ENCODE results near the gene FAM114A1. TPM values are rescaled to one million over a fixed set of nuclear protein-coding genes. Genes with fewer than 3 reads are reported as not detected.
A peak's percentile ranks its signal among the peaks of the same experiment; 100 is the strongest.
"Not testable (repeated sequence)": the region's sequence is repeated elsewhere in the genome, so short reads cannot be mapped to it uniquely, and the experiment has no call there.

Gene FAM114A1
- total RNA-seq, 2 donors from 2014 or later: 0.48 to 0.83 TPM

DNA sequence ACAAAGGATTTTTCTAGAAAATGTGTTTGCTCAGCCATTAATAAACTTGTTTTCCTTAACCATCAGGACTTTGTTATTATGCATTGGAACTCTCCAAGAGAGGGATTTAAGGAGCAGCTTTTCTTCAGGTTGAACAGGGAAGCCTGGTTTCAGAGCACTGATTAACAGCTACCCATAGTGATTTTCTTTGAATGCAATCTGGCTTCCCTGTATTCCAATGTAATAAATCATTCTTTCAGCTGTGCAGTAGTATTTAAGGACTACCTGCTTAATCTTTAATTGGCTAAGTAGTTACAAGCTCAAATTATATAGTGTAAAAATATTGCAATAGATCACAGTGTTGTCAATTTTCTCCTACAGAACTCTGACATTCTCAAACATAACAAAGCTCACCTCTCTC lies 87.1 kb downstream of the FAM114A1 start:
- Mint-ChIP-seq H3K4me3 (no peak overlapping the region), H3K9me3 (peaks cover 1 to 11% of the 10 kb centered on the region in 2 donors), H3K4me1 (ENCODE audit: low read depth) (peaks cover 67% of the 10 kb centered on the region), H3K27ac (no peak overlapping the region), H3K27me3 (ENCODE audit: low read depth) (no peaks in the 10 kb centered on the region), H3K36me3 (ENCODE audit: insufficient read depth in 2 of 2) (peaks cover 7 to 11% of the 10 kb centered on the region in 2 donors)
- ATAC-seq (replicated peaks in 1 of 2) (no peak), DNase-seq (no peak)

DNA sequence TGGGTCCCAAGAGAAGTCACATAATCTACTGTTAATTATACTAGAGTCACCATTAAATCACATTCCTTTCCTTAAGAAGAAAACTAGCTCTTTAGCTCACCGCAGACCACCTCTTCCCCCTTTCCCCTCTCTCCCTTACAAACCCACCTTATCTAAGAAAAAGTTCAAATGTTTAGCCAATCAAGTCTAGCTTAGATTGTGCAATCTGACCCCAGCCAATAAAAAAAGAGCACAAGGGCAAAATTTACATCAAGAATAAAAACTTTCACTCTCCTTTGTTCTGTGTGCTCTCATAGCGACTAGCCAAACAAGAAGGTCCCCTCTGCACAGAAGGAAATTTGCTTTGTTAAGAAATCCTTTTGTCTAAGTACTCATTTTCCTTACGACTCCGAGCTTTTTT lies 88.4 kb downstream of the FAM114A1 start:
- no peak for ATAC-seq (replicated peaks in 1 of 2)
- H3K9me3 Mint-ChIP-seq: peaks cover 1 to 14% of the 10 kb centered on the region in 2 donors
- peaks cover 57% of the 10 kb centered on the region for H3K4me1 Mint-ChIP-seq (ENCODE audit: low read depth)
- no peaks in the 10 kb centered on the region for H3K27me3 Mint-ChIP-seq (ENCODE audit: low read depth)
- peak overlapping the region in 1 of 2 donors; percentile 51 for H3K4me3 Mint-ChIP-seq
- peak overlapping the region; percentile 98 for H3K27ac Mint-ChIP-seq
- H3K36me3 Mint-ChIP-seq (ENCODE audit: insufficient read depth in 2 of 2): peaks cover 14% of the 10 kb centered on the region in 2 donors
- DNase-seq: no peak

GRCh38 chr4:38957261-38957815 lies 89.7 kb downstream of the FAM114A1 start:
- Mint-ChIP-seq H3K4me3 (peak overlapping the region; percentile 25 to 56), H3K36me3 (ENCODE audit: insufficient read depth in 2 of 2) (peaks cover 22 to 27% of the 10 kb centered on the region in 2 donors), H3K27ac (peak overlapping the region; percentile 98), H3K4me1 (ENCODE audit: low read depth) (peaks cover 47% of the 10 kb centered on the region), H3K27me3 (ENCODE audit: low read depth) (no peaks in the 10 kb centered on the region), H3K9me3 (peaks cover 8 to 23% of the 10 kb centered on the region in 2 donors)
- DNase-seq: no peak
- ATAC-seq (replicated peaks in 1 of 2): peak; percentile 24 to 34

DNA sequence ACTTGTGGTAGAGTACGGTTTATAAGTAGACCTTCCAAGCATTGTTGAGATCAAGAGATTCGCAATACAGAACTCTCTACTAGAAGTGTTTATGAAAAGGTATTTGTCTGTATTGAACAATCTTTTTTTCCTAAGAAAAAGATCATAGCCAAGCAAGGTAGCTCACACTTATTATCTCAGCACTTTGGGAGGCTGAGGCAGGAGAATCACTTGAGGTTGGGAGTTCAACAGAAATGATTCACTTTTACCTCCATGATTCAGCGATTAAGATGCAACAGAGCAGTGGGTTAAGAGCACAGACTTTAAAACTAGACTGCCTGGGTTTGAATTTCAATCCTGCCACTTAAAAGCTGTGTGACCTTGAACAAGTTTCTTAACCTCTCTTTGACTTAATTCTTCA lies 90.3 kb downstream of the FAM114A1 start:
- H3K36me3 Mint-ChIP-seq (ENCODE audit: insufficient read depth in 2 of 2): peaks cover 24 to 31% of the 10 kb centered on the region in 2 donors
- no peaks in the 10 kb centered on the region for H3K27me3 Mint-ChIP-seq (ENCODE audit: low read depth)
- H3K9me3 Mint-ChIP-seq: peaks cover 12 to 25% of the 10 kb centered on the region in 2 donors
- peak overlapping the region; percentile 25 to 56 for H3K4me3 Mint-ChIP-seq
- peak overlapping the region; percentile 98 for H3K27ac Mint-ChIP-seq
- peaks cover 47% of the 10 kb centered on the region for H3K4me1 Mint-ChIP-seq (ENCODE audit: low read depth)
- ATAC-seq (replicated peaks in 1 of 2): peak; percentile 85 to 90
- DNase-seq: peak; percentile 46 to 47

GRCh38 chr4:38958453-38959190 lies 91.0 kb downstream of the FAM114A1 start:
- ATAC-seq (replicated peaks in 1 of 2): peak; percentile 16 to 40
- peaks cover 28 to 31% of the 10 kb centered on the region in 2 donors for H3K36me3 Mint-ChIP-seq (ENCODE audit: insufficient read depth in 2 of 2)
- peaks cover 44% of the 10 kb centered on the region for H3K4me1 Mint-ChIP-seq (ENCODE audit: low read depth)
- peak overlapping the region; percentile 13 to 56 for H3K4me3 Mint-ChIP-seq
- no peaks in the 10 kb centered on the region for H3K27me3 Mint-ChIP-seq (ENCODE audit: low read depth)
- H3K27ac Mint-ChIP-seq: peak overlapping the region; percentile 98
- peaks cover 12 to 29% of the 10 kb centered on the region in 2 donors for H3K9me3 Mint-ChIP-seq
- no peak for DNase-seq

DNA sequence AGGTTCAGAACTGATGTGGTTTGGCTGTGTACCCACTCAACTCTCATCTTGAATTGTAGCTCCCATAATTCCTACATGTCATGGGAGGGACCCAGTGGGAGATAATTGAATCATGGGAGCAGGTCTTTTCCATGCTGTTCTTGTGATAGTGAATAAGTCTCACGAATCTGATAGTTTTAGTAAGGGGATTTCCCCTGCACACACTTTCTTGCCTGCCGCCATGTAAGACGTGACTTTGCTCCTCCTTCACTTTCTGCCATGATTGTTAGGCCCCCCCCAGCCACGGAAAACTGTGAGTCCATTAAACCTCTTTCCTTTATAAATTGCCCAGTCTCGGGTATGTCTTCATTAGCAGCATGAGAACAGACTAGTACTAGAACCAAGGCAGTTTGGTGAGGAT lies 91.6 kb downstream of the FAM114A1 start:
- not testable (repeated sequence) for DNase-seq; H3K4me3 Mint-ChIP-seq; H3K27me3 Mint-ChIP-seq (ENCODE audit: low read depth); ATAC-seq (replicated peaks in 1 of 2)
- Mint-ChIP-seq H3K4me1 (ENCODE audit: low read depth) (peaks cover 39% of the 10 kb centered on the region), H3K36me3 (ENCODE audit: insufficient read depth in 2 of 2) (peaks cover 31% of the 10 kb centered on the region in 2 donors), H3K27ac (peak overlapping the region; percentile 98), H3K9me3 (peaks cover 12 to 32% of the 10 kb centered on the region in 2 donors)

DNA sequence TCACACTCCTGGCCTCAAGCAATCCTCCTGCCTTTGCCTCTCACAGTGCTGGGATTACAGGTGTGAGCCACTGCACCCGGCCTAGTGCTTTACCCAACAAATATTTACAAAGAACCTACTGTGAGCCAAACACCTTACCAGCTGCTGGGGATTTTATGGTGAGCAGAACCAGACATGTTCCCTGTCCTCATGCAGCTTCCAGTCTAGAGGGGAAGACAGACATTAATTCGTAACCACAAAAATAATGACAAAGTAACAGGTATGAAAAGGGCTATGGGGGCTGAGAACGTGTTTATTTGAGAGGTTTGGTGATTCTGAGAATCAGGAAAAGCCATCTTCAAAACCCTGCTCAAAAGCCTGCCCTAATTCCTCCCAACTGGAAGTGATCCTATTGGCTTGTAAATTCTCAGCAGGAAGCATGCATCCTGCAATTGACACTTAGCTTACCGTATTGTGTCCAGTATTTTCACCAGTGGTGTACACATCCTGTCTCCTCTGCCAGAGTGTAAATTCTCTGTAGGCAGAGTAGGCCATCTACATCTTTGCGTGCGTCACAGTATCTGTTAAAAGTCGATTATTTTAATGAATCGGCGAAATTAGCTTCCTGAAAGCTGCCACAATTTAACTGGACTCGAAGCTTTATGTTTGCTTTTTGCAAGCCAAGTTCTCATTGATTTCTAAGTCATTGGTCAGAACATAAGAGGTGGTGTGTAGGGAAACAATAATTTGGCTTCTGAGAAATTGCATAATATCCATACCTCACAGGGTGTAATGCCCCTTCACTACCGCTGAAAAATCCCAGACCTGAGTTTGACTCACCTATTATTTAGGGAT lies 97.6 kb downstream of the FAM114A1 start:
- H3K27ac Mint-ChIP-seq: no peak overlapping the region
- ATAC-seq (replicated peaks in 1 of 2) (no peak), DNase-seq (no peak)
- H3K9me3 Mint-ChIP-seq: peaks cover 12 to 26% of the 10 kb centered on the region in 2 donors
- H3K4me3 Mint-ChIP-seq: no peak overlapping the region
- H3K4me1 Mint-ChIP-seq (ENCODE audit: low read depth): peaks cover 27% of the 10 kb centered on the region
- no peaks in the 10 kb centered on the region for H3K27me3 Mint-ChIP-seq (ENCODE audit: low read depth)
- peaks cover 46 to 58% of the 10 kb centered on the region in 2 donors for H3K36me3 Mint-ChIP-seq (ENCODE audit: insufficient read depth in 2 of 2)

DNA sequence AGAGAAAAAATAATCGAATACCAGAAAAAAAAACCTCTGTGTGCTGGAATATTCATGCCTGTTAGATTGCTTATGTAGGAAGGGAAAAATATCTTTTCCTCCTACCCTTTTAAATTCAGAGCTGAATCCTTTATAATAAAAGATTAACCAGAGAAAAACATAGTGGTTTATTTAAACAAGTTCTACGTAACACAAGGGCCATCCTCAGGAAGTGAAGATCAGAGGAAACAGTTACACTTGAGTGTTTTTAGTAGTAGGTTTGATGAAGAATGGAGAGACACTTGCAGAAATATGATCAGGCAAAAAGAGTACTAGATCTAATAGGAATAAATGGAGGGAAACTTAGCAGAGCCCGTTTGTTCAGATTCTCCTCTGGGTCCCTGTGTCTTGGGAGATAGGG lies 98.3 kb downstream of the FAM114A1 start:
- peak overlapping the region; percentile 66 for H3K27ac Mint-ChIP-seq

DNA sequence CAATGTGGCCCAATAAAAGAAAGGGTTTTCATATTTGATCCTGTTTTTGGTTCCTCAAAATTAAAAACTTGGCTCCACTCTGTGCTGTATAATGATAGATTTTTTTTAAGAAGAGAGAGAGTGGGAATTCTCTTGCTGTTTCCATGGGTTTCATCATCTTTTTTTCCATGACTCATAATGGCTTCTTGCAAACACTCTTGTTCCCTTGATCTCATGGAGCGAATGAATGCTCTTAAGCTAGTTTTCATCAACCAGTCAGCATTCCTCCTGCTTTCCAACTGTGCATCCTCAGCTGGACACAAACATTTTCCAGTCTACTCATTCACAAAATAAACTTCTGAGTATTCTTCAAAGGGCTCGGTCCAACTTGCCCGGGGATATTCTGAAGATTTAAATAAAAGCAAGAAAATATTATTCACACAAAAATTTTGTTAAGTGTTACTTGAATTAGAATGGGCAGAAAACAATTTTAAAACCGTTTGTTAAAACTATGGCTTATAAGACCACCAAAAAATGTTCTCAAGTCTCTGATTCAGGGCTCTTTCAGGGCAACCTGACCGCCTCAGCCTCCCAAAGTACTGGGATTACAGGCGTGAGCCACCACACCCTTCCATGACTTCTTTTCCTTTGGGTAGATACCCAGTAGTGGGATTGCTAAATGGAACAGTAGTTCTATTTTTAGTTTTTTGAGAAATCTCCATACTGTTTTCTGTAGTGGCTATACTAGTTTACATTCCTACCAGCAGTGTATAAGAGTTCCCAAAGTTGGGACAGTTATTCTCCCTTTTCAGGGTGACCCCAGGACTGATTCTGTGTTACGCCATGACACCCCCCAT lies 99.9 kb downstream of the FAM114A1 start:
- H3K4me3 Mint-ChIP-seq: peak overlapping the region in 1 of 2 donors; percentile 56
- H3K9me3 Mint-ChIP-seq: peaks cover 5 to 13% of the 10 kb centered on the region in 2 donors
- H3K27ac Mint-ChIP-seq: peak overlapping the region; percentile 99
- H3K36me3 Mint-ChIP-seq (ENCODE audit: insufficient read depth in 2 of 2): peaks cover 35 to 46% of the 10 kb centered on the region in 2 donors
- DNase-seq: no peak
- H3K4me1 Mint-ChIP-seq (ENCODE audit: low read depth): peaks cover 32% of the 10 kb centered on the region
- peak in 1 of 2 donors; percentile 72 for ATAC-seq (replicated peaks in 1 of 2)
- H3K27me3 Mint-ChIP-seq (ENCODE audit: low read depth): no peaks in the 10 kb centered on the region

More for the DNA sequence above, 98.3 kb downstream of the FAM114A1 start:
- H3K9me3 Mint-ChIP-seq: peaks cover 12 to 22% of the 10 kb centered on the region in 2 donors
- no peak for DNase-seq
- peaks cover 43 to 59% of the 10 kb centered on the region in 2 donors for H3K36me3 Mint-ChIP-seq (ENCODE audit: insufficient read depth in 2 of 2)
- H3K27me3 Mint-ChIP-seq (ENCODE audit: low read depth): no peaks in the 10 kb centered on the region
- ATAC-seq (replicated peaks in 1 of 2): no peak
- H3K4me1 Mint-ChIP-seq (ENCODE audit: low read depth): peaks cover 32% of the 10 kb centered on the region
- H3K4me3 Mint-ChIP-seq: no peak overlapping the region

DNA sequence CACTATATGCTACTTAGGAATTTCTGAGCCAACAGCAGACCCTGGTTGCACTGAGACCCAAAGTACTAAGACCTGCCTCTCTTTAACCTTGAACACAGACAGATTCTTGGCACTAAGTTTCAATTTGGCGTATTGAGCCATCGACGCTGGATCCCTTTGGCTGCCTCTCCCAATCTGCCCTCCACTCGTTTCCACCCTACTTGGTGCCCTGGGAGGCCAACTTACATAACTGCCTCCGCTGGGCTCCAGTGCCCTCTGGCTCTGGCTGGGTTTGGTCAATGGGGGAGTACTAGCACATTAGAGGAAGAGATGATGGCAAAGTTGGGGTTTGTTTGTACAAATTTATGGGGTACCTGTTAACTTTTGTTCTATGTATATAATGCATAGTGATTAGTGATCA lies 101.1 kb downstream of the FAM114A1 start:
- ATAC-seq (replicated peaks in 1 of 2): no peak
- Mint-ChIP-seq H3K27ac (no peak overlapping the region), H3K27me3 (ENCODE audit: low read depth) (no peaks in the 10 kb centered on the region), H3K36me3 (ENCODE audit: insufficient read depth in 2 of 2) (peaks cover 28 to 43% of the 10 kb centered on the region in 2 donors), H3K4me3 (no peak overlapping the region), H3K9me3 (peaks cover 2 to 7% of the 10 kb centered on the region in 2 donors), H3K4me1 (ENCODE audit: low read depth) (peaks cover 32% of the 10 kb centered on the region)
- DNase-seq: no peak

DNA sequence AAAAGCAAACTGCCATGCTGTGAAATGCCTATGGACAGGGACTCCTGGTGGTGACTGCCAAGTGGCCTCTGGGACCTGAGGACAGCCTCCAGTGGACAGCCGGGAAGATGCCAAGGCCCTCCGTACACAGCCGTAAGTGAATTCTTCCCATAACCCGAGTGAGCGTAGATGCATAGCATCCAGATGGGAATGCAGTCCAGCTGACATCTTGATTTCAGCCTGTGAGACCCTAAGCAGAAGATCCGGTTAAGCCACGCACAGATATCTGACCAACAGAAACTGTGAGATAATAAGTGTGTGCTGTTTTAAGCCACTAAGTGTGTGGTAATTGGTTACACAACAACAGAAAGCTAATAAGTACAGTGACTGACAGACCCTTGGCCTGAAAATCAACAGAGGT lies 108.7 kb downstream of the FAM114A1 start:
- H3K27me3 Mint-ChIP-seq (ENCODE audit: low read depth): no peaks in the 10 kb centered on the region
- H3K4me3 Mint-ChIP-seq: no peak overlapping the region
- DNase-seq (no peak), ATAC-seq (replicated peaks in 1 of 2) (no peak)
- peaks cover 8 to 23% of the 10 kb centered on the region in 2 donors for H3K36me3 Mint-ChIP-seq (ENCODE audit: insufficient read depth in 2 of 2)
- no peak overlapping the region for H3K27ac Mint-ChIP-seq
- no peaks in the 10 kb centered on the region for H3K9me3 Mint-ChIP-seq
- peaks cover 24% of the 10 kb centered on the region for H3K4me1 Mint-ChIP-seq (ENCODE audit: low read depth)

GRCh38 chr4:38979081-38979480 lies 111.5 kb downstream of the FAM114A1 start:
- Mint-ChIP-seq H3K4me3 (no peak overlapping the region), H3K27ac (peak overlapping the region; percentile 25)
- DNase-seq: no peak

More at GRCh38 chr4:38979081-38979480, 111.5 kb downstream of the FAM114A1 start:
- H3K4me1 Mint-ChIP-seq (ENCODE audit: low read depth): peaks cover 52% of the 10 kb centered on the region
- H3K27me3 Mint-ChIP-seq (ENCODE audit: low read depth): no peaks in the 10 kb centered on the region
- no peak for ATAC-seq (replicated peaks in 1 of 2)
- no peaks in the 10 kb centered on the region for H3K9me3 Mint-ChIP-seq
- peaks cover 16 to 40% of the 10 kb centered on the region in 2 donors for H3K36me3 Mint-ChIP-seq (ENCODE audit: insufficient read depth in 2 of 2)
